ENCODE results near the gene MEP1A.

- TF ChIP-seq FOXK2 (conservative IDR thresholded peaks at IDR 0.05 in 1 of 2, IDR thresholded peaks at IDR 0.05 in 1 of 2; ENCODE audit: low read depth in 2 of 2): no peak
- no peak for TF ChIP-seq ZBTB34 (CRISPR knock-in tag; IDR thresholded peaks at IDR 0.05)
- TF ChIP-seq ZBTB49 (CRISPR knock-in tag; IDR thresholded peaks at IDR 0.05; ENCODE audit: borderline replicate concordance): no peak
These were observed 23.4 kb downstream of the MEP1A start for GRCh38 chr6:46816626-46817025.

Data from K562 (cell line).